ENCODE results near the gene PCCB.

DNA sequence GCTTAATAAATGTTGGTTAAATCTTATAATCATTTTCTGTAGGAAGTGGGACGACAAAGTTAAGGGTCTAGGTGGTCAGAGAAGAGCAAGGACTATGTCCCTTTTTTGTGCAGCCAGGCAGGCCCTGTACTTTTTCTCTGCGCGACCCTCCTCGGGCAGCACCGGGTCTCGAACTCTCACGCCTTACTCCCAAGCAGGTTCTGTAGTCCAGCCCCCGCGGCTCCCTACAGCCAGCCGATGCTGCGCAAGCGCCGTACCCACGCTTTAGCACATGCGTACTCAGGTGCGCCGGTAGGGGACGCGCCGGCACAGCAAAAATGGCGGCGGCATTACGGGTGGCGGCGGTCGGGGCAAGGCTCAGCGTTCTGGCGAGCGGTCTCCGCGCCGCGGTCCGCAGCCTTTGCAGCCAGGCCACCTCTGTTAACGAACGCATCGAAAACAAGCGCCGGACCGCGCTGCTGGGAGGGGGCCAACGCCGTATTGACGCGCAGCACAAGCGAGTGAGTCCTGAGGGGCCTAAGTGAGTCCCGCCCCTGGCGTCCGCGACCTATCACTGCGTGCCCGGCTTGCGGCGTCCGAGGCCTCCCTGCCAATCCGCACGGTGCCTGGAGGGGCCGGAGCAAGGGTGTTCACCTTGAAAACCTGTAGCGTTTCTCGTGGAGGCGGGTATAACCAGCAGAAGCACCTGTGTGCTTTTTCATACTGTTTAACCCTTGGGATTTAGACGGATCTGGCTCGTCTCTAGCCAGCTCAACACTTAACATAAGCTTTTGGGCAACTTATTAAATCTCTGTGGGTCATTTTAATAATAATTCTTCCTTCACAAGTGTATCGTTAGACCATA is at the start of gene PCCB:
- TF ChIP-seq KLF1 (tag by site-specific recombination; IDR thresholded peaks at IDR 0.05) = no peak
- no peak for TF ChIP-seq ZNF707 (tag by site-specific recombination; IDR thresholded peaks at IDR 0.05)

All from HEK293 (cell line).